AG08396 (cell line): ENCODE results near the gene FASN.
"Not testable (repeated sequence)": the region's sequence is repeated elsewhere in the genome, so short reads cannot be mapped to it uniquely, and the experiment has no call there.

ENCODE experiments used
- DNase-seq: peaks from one replicate; pipeline ENCODE4 v3.0.0; 2012; ENCODE audit warnings: low spot score, mixed read lengths

The FASN gene

DNA sequence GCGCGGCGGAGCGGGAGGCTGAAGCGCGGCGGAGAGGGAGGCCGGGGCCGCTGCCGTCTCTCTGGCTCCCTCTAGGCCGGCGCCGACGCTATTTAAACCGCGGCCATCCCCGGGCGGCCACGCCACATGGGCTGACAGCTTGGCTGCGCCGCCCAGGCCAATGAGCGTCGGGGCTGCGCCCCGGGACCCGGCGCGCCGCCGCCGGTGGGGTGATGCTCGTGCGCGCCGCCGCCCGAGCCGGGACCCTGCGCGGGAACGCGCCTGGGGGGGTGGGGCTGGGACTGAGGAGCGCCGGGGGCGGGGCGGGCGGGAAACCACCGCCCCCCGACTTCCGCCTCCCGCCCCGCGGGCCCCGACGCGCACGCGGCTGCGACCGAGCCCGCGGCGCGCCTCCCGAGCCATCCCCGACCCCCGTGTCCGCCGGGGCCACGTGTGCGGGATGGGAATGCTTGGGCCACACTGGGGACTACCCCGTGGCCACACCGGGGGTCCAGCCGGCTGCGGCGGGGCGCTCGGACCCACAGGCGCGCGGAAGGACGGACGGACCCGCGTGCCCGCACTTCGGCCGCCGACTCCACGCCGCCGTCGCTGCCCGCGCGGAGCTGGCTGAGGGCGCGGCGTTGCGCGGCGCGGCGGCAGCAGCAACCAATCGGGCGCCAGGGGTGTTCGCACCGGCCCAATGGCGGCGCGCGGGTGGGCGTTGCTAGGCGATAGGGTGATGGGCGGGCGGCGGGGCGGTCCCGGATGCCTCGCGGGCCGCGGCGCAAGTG lies at the start of gene FASN:
FASN (minus strand) TSS at position 68 of the 770 bp plus-strand sequence. CDS start 1,791 bp downstream, outside the sequence.
- DNase-seq = peak; percentile 100

DNA sequence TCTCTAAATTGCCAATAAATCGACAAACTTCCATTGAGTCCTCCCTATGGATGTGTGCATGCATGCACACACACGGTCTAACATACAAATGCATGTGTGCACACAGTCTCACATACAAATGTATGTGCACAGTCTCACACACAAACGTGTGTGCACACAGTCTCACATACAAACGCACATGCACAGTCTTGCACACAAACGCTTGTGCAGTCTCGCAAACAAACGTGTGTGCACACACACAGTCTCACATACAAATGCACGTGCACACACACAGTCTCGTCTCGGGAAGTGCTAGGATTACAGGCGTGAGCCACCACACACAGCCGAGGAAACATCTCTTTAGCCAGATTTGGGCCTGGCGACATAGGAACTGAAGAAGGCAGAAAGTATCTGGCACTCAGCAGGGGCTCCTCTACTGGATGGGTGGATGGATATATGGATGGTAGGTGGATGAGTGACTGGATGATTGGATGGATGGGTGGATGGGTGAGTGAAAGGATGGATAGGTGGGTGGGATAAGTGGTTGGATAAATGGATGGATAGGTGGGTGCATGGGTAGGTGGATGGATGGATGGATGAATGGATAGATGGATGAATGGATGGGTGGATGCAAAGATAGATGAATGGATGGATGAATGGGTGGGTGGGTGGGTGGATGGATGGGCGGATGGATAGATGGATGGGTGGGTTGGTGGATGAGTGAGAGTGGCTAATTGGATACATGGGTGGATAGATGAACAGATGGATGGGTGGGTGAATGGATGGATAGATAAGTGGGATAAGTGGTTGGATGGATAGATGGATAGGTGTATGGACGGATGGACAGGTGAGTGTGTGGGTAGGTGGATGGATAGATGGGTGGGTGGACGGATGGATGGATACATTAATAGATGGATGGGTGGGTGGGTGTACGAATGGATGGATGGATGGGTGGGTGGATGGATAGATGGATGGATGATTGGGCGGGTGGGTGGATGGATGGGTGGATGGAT lies 48.9 kb upstream of the FASN start:
- no peak for DNase-seq

DNA sequence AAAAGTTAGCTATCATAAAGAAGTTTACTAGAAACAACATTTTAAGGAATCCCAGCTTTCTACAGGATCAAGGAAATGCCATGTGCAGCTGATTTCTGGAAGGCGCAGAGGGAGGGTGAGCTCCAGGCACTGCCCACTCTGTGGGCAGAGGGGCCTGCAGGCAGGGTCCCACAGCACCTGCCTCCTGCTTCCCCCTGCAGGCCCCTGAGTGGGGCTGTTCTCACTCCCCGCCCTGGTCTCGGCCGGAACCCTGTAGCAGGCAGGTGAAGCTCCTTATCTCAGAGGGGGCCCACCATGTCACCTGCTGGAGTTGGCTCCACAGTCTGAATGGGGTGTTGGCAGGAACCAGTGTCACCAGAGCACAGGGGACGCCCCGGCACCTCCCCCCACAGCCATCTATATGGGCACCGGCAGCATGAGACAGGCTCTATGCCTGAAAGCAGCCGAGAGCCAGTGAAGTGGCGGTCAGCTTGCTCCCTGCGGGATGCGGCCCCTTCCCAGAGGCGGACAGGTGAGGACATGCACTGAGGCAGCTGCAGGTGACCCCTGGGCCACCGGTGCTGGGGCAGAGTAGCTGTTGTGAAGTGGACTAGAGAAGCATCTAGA lies 47.6 kb upstream of the FASN start:
- DNase-seq = no peak

GRCh38 chr17:82143333-82143732 lies 45.3 kb upstream of the FASN start:
- DNase-seq = no peak

DNA sequence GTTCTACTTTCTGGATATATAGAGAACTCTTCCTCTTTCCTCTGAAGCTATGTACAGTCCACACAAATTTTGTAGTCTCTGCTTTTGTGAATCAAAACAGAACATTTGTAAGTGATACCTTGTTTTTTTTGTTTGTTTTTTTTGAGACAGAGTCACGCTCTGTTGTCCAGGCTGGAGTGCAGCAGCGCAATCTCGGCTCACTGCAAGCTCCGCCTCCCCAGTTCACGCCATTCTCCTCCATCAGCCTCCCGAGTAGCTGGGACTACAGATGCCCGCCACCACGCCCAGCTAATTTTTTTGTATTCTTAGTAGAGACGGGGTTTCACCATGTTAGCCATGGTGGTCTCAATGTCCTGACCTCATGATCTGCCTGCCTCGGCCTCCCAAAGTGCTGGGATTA lies 41.9 kb upstream of the FASN start:
- not testable (repeated sequence) for DNase-seq

DNA sequence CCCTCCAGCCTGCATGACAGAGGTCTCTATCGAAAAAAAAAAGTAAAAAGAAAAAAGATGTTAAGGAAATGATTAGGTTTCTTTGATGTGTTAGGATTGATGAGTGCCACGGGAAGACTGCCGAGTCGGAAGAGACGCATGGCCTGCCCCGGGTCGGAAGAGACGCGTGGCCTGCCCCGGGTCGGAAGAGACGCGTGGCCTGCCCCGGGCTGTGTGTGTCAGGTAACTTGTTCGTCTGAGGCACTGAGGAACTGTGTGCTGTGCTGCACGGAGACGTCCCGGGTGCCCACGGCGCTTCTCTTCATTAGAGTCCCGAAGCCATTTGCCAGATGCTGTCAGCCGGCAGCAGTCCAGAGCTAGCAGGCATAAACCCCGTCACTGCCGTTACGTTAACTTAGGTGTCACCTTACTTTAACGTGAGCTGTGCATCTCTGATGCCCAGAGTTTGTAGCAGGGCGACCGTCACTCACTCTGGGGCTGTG lies 40.5 kb upstream of the FASN start:
- DNase-seq = no peak

DNA sequence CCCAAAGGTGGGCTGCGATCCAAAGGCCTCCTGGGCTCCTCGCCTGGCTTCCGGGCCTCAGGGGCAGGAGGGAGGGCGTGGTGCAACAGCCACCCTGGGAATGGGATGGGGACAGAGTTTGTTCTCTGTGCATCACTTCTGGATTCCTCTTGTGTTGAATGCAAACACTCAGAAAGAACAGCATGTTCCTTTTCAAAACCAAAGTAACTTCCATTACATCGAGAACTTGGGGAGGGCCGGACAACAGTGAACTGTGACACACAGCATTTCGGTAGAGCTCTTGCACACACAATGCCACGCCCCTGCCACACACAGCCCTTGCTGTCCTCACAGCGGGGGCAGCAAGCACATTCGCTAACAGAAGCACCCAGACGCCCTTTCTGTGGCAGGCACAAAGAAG lies 36.1 kb upstream of the FASN start:
- no peak for DNase-seq

- not testable (repeated sequence) for DNase-seq
These were observed 35.3 kb upstream of the FASN start for GRCh38 chr17:82133166-82133953.

DNA sequence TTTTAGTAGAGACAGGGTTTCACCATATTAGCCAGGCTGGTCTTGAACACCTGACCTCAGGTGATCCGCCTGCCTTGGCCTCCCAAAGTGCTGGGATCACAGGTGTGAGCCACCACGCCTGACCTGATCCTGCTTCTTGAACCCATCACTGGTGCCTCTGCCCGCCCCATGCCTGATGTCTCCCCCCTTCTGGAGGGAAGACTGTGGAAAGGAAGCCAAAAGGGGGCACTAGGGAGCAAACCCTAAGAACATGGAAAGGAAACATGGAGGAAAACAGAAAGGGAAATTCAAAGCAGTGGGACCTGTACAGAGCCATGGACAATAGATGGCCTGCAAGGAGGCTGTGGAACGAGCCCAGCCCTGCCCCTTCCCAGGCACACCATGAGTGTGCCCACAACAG lies 31.1 kb upstream of the FASN start:
- DNase-seq = no peak

GRCh38 chr17:82128287-82128686 lies 30.3 kb upstream of the FASN start:
- no peak for DNase-seq

DNA sequence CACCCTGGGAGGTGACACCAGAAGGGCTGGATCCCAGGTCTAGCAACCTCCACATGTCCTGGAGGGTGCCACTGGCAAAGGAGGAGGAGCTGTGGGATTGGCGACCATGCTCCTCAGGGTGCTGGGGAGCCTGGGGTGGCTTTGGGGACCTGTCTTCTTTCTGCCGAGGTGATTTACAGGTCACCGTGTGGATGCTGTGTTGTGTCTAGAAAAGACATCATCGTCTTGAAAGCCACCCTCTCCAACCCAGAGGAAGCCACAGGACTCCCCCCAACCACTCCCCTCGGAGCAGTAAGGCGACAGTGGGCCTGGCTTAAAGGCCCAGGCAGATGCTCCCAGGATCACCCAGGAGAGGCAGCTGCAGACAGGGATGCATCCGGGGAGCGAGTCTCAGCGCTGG lies 29.7 kb upstream of the FASN start:
- DNase-seq = no peak

DNA sequence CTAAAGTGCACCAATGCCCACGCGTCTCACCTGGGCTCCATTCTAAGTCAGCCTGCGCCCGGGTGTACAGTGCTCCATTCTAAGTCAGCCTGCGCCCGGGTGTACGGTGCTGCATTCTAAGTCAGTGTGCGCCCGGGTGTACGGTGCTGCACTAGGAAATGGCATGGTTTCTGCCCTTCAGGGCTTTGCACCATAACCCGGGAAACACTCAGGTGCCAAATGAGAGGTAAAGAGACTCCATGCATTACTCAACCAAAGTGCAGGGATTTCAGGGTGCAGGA lies 29.2 kb upstream of the FASN start:
- no peak for DNase-seq

DNA sequence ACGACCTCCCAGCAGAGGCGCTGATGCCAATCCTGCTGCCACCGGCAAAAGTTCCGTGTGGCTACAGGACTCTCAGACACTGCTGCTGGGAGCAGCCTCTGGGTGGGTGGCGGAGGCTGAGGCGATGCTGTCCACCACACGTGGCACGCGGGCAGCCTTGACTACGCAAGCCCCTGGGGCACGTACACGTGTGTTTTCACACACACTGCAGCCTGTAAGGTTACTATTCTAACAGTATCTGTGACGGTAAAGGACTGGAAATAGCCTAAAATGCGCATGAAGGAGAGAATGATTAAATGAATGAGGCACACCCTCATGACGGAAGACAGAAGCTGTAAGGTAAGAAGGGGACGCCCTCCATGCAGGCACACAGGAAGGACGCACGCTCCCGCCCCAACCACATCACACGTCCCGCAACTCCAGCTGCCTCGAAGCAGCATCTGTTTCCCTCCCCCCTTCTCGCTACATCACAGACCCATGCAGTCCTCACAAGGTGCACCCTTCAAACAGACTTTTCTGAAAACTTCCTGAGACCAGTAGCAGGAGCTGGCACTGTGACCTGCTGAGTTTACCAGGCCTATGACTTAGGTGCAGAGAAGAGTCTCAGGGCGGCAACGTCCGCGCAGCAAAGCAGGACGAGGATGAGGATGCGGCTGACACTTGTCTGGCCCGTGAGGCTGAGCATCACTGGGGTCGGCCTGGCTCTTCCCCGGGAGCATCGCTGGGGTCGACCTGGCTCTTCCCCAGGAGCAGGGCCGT lies 28.7 kb upstream of the FASN start:
- no peak for DNase-seq

- DNase-seq = no peak
These were observed 26.1 kb upstream of the FASN start for GRCh38 chr17:82124101-82124500.

DNA sequence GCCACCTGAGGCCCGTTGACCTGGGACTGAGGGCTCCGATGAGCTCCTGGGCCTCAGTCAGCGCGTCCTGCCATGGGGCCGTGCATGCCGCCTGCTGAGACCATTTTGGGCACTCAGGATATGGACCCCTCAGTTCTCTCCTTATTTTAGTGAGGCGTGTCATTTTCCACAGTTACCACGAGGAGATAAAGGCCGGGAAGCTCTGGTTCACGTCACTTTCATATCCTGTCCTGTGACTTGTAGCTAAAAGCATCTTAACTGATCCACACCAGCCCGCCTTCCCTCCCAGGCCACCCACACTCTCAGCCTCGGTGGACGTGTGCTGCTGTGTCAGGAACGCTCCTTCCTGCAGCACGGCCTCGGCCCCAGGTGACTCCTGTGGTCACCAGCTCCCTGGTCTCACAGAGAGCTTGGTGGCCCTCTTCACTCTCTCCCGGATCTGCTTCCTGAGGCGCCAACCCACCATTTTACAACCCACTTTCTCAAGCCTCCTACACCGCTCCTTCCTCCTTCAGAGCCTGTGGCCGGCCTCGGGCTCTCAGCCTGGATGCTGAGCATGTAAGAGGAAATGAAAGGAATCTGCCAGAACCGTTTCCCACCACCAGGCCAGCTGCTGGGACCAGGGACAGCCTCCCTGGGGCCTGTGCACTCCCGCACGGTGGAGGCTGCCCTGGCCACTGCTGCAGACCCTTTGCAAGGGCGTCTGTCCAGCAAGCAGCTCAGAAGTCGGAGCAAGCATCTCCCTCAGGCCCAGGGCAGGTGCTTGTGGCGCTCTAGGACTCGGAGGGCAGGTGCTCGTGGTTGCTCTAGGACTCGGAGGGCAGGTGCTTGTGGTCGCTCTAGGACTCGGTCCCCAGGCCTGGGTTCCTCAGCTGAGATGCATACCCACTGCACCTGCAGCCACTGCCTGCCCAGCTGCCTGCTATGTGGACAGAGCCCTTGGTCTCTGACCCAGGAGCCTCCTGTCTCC lies 23.9 kb upstream of the FASN start:
- DNase-seq = no peak

GRCh38 chr17:82121246-82121645 lies 23.2 kb upstream of the FASN start:
- DNase-seq = no peak

DNA sequence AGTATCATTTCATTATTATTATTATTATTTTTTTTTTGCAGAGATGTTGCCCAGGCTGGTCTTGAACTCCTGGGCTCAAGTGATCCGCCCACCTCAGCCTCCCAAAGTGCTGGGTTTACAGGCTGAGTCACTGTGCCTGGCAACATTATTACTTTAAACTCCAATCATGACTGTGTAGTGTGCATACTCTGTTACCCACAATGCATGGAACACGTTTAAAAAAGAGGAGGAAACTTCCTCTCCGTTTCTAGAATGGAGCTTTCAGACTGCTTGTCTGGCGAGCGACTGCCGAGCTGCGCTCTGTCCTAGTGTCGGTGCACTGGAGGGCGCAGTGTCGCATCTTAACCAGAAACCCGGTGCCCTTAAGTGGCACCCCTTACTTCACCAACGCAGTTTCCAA lies 22.1 kb upstream of the FASN start:
- no peak for DNase-seq

- no peak for DNase-seq
These were observed 20.9 kb upstream of the FASN start for GRCh38 chr17:82118815-82119380.

DNA sequence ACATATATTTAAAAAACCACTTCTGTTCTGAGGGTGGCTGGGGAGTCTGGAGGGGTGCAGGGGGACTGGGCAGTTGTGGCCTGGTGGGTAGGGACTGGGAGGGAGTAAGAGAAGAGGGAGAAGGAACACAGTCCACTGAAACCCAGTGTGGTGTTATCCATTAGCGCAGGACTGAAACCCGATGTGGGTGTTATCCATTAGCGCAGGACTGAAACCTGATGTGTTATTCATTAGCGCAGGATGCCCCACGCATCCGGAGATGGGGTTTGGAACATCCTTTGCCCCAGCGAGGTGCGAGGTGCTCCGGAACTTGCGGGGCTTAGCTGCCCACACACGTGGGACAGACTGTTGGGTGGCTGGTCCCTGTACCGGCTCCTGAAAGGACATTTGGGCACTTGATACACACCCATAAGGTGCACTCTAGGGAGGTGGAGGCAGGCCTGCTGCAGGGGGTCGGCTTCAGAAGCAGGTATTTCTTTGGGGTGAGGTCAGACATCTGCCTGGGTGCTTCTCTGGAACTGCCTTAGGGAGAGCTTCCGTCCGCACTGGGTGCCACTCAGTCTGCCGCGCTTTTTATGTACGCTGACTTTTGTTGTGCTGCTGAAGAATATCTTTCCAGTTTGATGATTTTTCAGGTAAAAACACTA lies 20.3 kb upstream of the FASN start:
- DNase-seq = no peak
